GM21423 (cell line): ENCODE results near the gene TRA2B.

Source experiments
- ATAC-seq: cut with Tn5 transposase; IDR thresholded peaks from one replicate; pipeline ENCODE4 v1.9.1; 2021; ENCODE audit warnings: mild to moderate bottlenecking, moderate library complexity; ENCODE audit not compliant: unreplicated experiment

The TRA2B gene

GRCh38 chr3:185954366-185954723 lies 16.5 kb upstream of the TRA2B start:
- no peak for ATAC-seq

GRCh38 chr3:185950728-185951127 lies 12.9 kb upstream of the TRA2B start:
- no peak for ATAC-seq

- ATAC-seq, result no peak
These were observed 11.7 kb upstream of the TRA2B start for GRCh38 chr3:185949515-185949914.

GRCh38 chr3:185948292-185948691 lies 10.5 kb upstream of the TRA2B start:
- no peak for ATAC-seq

- ATAC-seq, result peak; percentile 9
These were observed 5.9 kb upstream of the TRA2B start for GRCh38 chr3:185943760-185944106.

GRCh38 chr3:185942907-185943759 lies 5.3 kb upstream of the TRA2B start:
- ATAC-seq, result peak; percentile 90

GRCh38 chr3:185942396-185942795 lies 4.6 kb upstream of the TRA2B start:
- no peak for ATAC-seq

- no peak for ATAC-seq
These were observed 3.1 kb upstream of the TRA2B start for GRCh38 chr3:185940951-185941350.

GRCh38 chr3:185939721-185940120 lies 1.9 kb upstream of the TRA2B start:
- no peak for ATAC-seq

GRCh38 chr3:185936814-185937688 lies 763 bp downstream of the TRA2B start:
- peak; percentile 41 for ATAC-seq

GRCh38 chr3:185936273-185936629 lies 1.6 kb downstream of the TRA2B start:
- no peak for ATAC-seq

- ATAC-seq, result no peak
These were observed 2.1 kb downstream of the TRA2B start for GRCh38 chr3:185935465-185936272.

- no peak for ATAC-seq
These were observed 2.9 kb downstream of the TRA2B start for GRCh38 chr3:185934767-185935464.

GRCh38 chr3:185934174-185934557 lies 3.6 kb downstream of the TRA2B start:
- ATAC-seq, result no peak

GRCh38 chr3:185933374-185934173 lies 4.2 kb downstream of the TRA2B start:
- ATAC-seq, result no peak

GRCh38 chr3:185931777-185932612 lies 5.8 kb downstream of the TRA2B start:
- no peak for ATAC-seq

- ATAC-seq, result no peak
These were observed 7.3 kb downstream of the TRA2B start for GRCh38 chr3:185930393-185931107.
